Umbilical cord (tissue), 2 donors: ENCODE results near the gene PDCD11. TPM values are rescaled to one million over a fixed set of nuclear protein-coding genes. Genes with fewer than 3 reads are reported as not detected.

ENCODE experiments used
- DNase-seq: peaks from one replicate; pipeline ENCODE4 v3.0.0-alpha.2; 2015; ENCODE audit warnings: low spot score
- total RNA-seq: library from RNA; depleted of rRNA; stranded (reverse); fragments of >200 nt; gene quantifications from one replicate; pipeline ENCODE4 v1.2.3, GENCODE V29; 2014; ENCODE audit warnings: low replicate concordance; ENCODE audit not compliant: insufficient read depth

PDCD11 gene
- total RNA-seq, 1 donor from 2014 or later = 99.9 TPM

DNA sequence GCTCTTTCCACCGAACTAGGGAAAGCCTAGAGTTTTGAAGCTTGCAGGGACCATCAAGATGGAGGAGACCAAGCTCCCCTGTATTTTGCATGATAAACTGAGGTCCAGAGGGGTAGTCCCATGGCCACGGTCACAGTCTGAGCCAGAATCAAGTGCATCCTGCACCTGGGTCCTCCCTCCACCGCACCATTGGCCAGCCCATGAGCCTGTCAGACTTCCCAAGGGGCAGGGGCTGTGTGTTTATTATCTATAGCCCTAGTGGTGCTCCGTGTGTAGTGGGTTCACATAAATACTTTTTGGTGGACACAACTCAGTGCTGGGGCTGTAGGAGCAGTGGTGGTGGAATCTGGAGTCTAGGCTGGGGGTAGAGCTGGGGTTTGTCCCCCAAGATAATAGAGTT, 79.0 kb downstream of the PDCD11 start:
- DNase-seq = no peak

DNA sequence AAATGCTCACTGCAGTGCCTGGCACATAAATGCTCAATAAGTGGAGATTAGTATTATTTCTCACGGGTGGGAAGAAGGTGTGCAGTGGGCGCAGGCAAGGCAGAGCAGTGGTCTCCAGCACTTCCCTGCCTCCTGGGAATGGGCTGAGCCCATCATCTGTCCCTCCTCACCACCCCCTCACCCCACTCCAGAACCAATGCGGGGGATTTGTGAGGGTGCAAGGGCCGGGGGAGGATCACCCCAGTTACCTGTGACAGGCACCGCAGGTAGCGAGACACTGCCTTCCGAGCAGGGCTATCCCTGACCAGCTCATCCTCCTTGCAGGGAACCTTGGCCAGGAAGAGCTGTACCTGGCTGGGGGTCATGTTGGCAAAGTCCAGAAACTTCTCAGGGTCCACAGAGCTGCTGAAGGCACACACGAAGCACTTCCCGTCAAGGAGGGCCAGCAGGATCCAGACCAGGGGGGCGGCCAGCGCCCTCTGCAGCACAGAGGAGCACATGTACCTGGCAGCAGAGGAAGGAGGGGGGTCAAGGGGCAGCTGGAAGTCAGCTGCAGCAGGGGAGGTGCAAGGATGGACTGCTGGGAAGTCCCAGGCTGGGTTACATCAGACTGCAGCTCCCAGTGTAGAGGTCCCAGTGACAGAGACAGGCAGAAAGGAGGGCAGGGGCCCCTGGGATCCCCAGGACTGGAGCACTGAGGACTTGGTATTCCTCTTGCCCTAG, 79.8 kb downstream of the PDCD11 start:
- no peak for DNase-seq

DNA sequence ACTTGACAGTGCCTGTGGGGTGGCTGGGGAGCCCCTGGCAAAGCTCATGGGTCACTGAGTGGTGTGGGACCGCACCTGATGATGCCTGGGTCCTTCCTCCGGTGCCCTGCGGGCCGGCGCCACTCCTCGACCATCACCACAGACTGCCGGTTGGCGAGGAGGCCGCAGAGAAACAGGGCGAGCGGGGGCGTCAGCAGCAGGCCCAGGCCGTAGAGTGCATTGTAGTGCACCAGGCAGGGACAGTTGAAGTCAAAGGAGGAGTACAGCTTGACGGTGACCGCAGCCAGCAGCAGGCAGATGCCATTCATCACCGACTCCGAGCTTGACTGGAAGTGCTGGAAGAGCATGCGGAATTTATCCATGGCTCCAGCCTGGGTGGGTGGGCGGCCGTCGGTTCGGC, 82.2 kb downstream of the PDCD11 start:
- DNase-seq = no peak

DNA sequence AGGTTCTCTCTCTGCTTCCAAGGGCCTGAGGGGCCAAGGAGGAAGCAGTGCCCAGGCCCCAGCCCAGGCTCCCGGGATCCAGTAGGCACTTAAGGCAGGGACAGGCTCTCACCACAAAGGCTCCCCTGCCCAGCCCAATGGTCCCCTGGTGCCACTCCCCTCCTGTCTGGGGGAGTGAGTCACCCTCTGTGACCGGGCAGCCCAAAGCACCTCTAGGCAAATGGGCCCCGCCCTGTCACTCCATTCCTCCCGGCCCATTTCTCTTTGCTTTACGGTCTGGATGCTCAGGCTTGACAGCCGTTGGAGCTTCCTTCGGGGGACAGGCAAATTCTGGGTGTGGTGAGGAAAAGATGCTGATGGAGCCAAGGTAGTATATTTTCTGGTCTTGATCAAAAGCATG, 82.7 kb downstream of the PDCD11 start, which contains the start of gene CALHM3:
Gene CALHM3 (minus strand): TSS at position 106 of the 400 bp plus-strand sequence. CDS start 208 bp downstream, outside the sequence.
- DNase-seq = no peak

DNA sequence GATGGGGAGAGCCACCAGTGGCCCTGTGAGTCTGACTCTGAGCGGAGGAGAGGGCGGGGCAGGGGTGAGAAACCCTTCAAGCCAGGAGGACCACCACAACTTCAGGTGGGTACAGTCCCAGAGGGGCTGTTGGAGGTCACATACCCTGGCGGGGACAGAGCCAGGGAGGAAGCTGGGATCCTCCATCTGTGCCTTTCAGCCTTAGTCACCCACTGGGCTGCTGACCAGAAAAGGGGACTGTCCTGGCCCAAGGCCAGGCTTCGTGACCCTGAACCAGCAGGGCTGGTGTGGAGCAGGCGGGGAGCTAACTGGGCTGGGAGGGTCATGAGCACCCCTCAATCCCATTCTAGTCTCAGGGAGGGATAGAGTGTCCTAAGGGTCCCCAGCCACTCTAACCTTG, 84.1 kb downstream of the PDCD11 start:
- DNase-seq = no peak

DNA sequence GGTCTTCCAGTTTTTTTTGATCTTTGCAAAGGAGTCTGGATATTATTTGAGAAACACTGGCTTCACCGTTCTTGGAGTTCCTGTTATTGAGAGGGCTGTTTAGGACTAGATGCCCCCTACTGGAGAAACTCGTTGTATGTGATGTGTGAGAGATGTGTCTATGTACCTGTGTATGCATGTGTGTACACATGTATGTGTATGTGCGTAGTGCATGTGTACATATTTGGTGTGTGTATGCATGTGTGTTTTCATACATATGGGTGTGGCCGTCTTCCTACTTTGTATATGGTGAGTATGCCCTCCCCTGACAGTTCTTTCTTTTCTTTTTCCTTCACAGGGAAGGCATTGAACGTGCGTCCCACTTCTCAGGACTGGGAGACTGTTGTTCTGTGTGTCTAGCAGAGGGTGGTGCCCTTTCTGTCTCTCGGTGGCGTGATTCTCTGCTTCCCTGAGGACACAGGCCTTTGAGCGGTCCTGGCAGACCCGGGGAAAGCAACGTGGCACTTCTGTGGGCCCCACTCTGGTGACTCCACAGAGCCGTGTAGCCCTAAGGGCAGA, 85.6 kb downstream of the PDCD11 start:
- peak; percentile 81 for DNase-seq

DNA sequence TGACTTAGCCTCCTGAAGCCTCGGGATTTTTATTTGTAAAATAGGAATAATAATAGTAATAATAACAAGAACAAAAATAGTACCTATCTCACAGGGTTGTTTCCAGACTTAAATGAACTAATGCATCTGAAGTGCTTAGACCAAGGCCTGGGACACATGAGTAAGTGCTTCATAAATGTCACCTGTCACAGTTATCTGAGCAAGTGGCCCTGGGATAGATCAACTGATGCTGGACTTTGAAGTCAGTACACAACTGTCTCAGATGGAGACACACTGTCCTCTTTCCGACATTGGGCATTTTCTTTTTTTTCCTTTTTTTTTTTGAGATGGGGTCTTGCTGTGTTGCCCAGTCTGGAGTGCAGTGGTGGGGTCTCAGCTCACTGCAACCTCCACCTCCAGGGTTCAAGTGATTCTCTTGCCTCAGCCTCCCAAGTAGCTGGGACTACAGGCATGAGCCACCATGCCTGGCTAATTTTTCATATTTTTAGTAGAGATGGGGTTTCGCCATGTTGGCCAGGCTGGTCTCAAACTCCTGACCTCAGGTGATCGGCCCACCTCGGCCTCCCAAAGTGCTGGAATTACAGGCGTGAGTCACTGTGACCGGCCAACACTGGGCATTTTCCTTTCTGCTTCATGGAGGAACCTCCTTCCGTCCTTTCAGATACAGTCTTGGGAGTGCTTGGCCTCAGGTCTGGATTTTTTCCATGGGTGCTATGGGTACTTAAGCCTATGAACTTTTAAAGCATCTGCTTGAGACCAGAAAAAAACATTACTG, 90.4 kb downstream of the PDCD11 start:
- peak; percentile 50 for DNase-seq

DNA sequence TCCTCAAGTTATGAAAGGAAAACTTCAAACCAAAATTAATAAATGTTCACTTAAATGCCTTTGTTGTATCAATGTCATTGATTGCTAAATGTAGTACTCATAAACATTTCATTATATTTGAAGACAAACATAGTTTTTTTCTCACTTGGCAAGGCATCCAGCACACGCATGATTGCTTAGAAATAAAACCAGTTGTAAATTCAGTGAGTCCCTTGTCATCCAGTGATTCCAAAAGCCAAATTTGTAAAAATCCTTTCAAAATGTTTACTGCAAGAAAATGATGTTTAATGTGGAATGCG, 90.9 kb downstream of the PDCD11 start:
- DNase-seq = no peak

DNA sequence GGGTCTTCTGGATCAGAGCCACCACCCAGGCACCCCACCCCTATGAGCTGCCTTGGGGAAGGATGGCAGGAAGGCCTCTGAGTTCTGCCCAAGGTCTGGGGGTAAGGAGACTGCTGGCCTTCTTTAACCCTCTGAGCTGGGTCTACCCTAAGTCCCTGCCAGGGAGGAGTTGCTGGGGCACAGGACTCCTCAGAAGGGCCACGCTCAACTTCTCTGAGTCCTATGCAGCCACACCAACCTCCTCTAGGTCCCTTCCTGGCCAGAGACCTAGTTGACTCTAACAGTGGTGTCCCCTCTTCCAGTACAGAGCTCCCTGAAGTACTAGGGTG, 94.5 kb downstream of the PDCD11 start:
- DNase-seq = no peak

DNA sequence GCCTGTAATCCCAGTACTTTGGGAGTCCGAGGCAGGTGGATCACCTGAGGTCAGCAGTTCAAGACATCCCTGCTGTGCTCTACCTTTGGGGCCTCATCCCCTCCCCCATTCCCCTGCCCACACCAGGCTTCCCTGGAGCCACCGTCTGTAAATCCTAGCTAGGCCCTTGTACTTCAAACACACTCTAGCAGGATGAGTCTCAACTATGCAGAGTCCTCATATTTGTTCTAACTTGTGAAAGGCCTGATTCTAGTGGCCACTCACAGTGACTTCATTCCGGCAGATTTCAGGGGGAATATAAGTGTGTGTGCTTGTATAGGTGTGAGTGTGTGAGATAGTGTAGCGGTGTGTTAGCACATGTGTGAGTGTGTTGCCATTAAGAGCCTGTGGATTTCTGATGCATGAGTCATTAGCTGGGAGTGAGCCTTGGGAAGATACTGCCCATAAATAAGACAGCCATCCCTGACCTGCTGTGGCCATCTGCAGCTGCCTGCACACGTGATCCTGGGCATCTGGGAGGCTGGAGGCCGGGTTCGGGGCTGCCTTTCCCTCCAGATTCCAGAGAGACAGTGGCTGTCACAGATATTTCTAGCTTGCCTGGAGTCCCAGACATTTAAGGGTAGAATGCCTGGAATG, 95.4 kb downstream of the PDCD11 start:
- DNase-seq = peak; percentile 97

DNA sequence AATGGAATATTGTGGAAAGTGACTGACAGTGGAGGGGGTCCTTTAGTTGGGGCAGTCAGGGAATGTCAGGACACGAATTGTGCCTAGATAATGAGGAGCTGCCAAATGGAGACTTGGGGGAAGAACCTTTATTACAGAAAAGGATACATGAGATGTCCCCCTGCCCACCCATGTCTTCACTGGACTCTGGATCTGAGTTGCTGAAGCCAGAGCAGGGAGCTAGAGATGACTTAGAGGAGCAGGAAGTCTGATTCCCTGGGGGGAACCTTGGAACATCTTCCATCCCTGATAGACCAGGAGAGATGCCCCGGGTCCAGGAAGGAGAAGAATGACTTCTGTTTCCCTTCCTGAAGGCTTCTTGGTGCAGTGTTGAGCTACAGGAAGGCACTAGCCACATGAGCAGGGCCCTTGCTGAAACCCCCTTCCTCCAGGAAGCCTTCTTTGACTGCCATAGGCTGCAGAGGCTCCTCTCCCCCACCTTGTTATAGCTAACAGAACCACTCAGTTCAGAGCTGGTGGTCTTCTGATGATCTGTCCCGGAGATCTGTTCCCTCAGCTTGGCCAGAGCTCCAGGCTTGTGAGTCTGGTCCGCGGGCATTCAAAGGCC, 96.3 kb downstream of the PDCD11 start:
- no peak for DNase-seq

DNA sequence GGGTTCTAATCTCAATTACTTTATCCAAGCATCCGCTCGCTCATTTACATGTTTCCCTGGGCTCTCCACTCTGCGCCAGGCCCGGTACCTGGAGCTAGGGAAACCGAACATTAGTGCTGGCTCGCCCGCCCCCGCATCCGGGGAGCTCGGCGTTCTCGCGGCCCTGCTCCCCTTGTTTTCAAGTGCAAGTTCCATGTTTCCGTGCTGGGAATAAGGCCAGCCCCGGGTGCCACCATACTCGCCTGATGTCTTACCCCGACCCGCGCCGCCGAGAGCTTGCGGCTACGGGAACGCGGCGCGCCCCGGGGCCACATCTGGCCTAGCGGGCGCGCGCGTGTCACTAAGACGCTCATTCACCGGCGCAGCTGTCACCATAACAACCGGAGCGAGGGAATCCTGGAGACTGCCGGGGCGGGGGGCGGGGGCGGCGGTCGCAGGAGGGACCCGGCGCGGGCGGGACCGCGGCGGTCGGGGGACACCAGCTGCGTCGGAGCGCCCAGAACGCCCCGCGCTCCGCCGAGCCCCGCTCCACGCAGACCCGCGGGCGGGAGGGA, 97.0 kb downstream of the PDCD11 start, which contains the start of gene NEURL1:
Gene NEURL1 (plus strand): TSS at position 344 of the 554 bp plus-strand sequence. CDS start 683 bp downstream, outside the sequence.
- peak; percentile 57 for DNase-seq

DNA sequence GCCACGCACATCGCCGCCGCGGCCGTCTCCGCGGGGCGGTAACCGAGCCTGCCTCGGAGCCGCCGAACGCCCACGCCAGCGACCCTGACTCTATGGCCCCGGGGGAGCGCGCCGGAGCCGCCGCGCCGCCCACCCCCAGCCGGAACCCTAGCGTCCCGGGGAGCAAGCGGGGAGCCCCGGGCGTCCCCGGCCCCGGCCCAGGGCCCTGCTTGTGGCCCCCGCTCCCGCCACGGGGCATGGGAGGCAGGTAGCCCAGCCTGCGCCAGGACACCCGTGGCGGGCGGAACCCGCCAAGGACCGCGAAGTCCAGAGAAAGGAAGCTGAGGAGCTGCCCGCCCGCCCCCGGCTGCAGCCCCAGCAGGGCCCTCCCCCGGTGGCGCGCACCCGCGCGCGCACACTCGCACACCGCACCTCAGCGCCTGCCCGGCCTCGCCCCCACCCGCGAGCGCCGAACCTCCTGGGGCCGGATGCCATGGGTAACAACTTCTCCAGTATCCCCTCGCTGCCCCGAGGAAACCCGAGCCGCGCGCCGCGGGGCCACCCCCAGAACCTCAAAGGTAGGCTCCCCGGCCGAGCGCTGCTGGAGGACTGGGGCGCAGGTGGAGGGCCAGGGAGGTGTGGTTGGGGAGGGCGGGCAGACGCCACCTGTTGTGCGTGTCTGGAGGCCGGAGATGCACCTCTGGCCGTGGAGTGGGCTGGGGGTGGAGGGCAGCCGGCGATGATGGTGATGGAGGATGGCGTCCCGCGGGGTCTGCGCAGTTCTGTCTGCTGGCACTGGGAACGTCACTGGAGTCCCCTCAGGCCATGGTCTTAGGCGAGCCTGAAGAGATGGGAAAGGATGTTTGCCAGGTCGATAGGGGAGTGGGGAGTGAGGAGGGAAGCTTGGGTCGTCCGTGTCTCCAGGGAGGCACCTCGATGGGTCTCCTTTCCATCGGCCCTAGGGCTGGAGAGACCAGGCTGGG, 97.8 kb downstream of the PDCD11 start:
- peak; percentile 40 for DNase-seq

DNA sequence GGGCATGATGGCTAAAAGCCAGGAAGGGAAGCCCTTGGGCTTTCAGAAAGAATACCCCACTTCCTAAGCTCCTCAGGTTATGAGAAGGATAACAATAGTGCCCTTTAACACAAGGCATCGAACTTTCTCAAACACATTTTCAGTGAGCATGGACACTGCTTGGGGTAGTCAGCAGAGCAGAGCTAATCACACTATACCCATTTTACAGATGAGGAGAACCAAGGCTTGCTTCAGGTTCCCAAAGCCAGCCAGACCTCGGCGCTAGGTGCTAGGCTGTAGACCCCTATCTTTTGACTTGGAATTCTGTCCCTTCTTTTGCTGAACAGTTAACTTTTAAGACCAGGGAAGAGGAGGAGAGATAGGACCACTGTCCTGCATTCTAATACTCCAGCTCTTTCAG, 98.9 kb downstream of the PDCD11 start:
- DNase-seq = no peak

Other genes starting within 250 kb of the PDCD11 start
- 81.4 TPM for gene NT5C2, start 203.4 kb upstream of the PDCD11 start, total RNA-seq
- 3.9 TPM for gene RPEL1, start 150.7 kb upstream of the PDCD11 start, total RNA-seq
- 1.4 TPM for gene INA, start 119.5 kb upstream of the PDCD11 start, total RNA-seq
- gene PCGF6, start 45.5 kb upstream of the PDCD11 start, total RNA-seq = 11.1 TPM
- gene TAF5, start 28.6 kb upstream of the PDCD11 start, total RNA-seq = 7.0 TPM
- gene ATP5MK, start 151 bp upstream of the PDCD11 start, total RNA-seq = 138 TPM
- gene CALHM2, start 55.7 kb downstream of the PDCD11 start, total RNA-seq = 7.2 TPM
- gene CALHM1, start 62.3 kb downstream of the PDCD11 start, total RNA-seq = 0.48 TPM
- not detected for gene CALHM3, start 82.6 kb downstream of the PDCD11 start, total RNA-seq
- 0.24 TPM for gene NEURL1, start 97.1 kb downstream of the PDCD11 start, total RNA-seq